ENCODE results near the gene TLE5. TPM values are rescaled to one million over a fixed set of nuclear protein-coding genes. Genes with fewer than 3 reads are reported as not detected.
A peak's percentile ranks its signal among the peaks of the same experiment; 100 is the strongest.

TLE5 gene
- total and polyA plus RNA-seq, 2 experiments from 2014 or later, result 130 to 154 TPM

DNA sequence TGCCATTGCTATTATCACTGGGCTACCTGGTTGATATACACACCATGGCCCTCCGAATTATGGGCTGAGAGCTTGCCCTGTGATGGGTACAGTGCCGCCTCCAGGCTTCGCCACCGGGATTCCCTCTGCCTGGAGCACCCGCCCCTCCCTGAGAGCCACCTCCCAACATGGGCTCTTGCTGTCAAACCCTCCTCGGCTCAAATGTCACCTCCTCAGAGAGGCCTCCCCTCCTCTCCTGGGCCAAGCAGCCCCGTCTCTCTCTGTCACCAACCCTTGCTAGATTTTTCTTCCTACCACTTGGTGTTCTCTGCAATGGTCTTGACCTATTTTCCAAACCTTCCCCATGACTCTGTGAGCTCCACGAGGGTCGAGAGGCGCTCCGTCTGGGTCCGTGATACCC lies 21.0 kb downstream of the TLE5 start:
- Histone ChIP-seq H3K4me3 (peak overlapping the region; percentile 63), H3K4me2 (peak overlapping the region; percentile 82), H4K20me1 (replicated peaks; ENCODE audit: insufficient read depth) (no peaks in the 10 kb centered on the region), H3K9me2 (ENCODE audit: insufficient read depth) (no peaks in the 10 kb centered on the region), H3K4me1 (ENCODE audit: insufficient read depth) (peaks cover 20% of the 10 kb centered on the region; the same call in 1 of the 2 replicates), H3F3A (replicated peaks; ENCODE audit: low read depth) (peaks cover 25% of the 10 kb centered on the region), H3K27me3 (ENCODE audit: insufficient read depth) (peaks cover 30% of the 10 kb centered on the region), H2AFZ (peak overlapping the region; percentile 87), H3K27ac (ENCODE audit: low read depth) (no peak overlapping the region), H3K79me2 (replicated peaks; ENCODE audit: insufficient read depth) (no peaks in the 10 kb centered on the region), H3K36me3 (ENCODE audit: insufficient read depth) (no peaks in the 10 kb centered on the region)
- Mint-ChIP-seq H3K27me3 (ENCODE audit: insufficient read depth, low read depth, poor library complexity) (peaks cover 24% of the 10 kb centered on the region), H3K9me3 (no peaks in the 10 kb centered on the region; the same call in 2 of the 3 replicates), H3K4me1 (peaks cover 31% of the 10 kb centered on the region), H3K4me3 (peak overlapping the region; percentile 56), H3K36me3 (ENCODE audit: low read depth) (no peaks in the 10 kb centered on the region), H3K27ac (no peak overlapping the region)
- peak; percentile 19 for ATAC-seq
- TF ChIP-seq ZNF331 (CRISPR knock-in tag; IDR thresholded peaks at IDR 0.05; ENCODE audit: low read depth) (no peak), EZH2phosphoT487 (IDR thresholded peaks at IDR 0.05; ENCODE audit: unreplicated experiment) (no peak), ZNF114 (CRISPR knock-in tag; IDR thresholded peaks at IDR 0.05) (no peak), JUNB (IDR thresholded peaks at IDR 0.05; ENCODE audit: unreplicated experiment) (no peak), EZH2 (IDR thresholded peaks at IDR 0.05; ENCODE audit: low read depth, unreplicated experiment) (no peak), NANOG (IDR thresholded peaks at IDR 0.05; ENCODE audit: borderline replicate concordance) (no peak), POLR2AphosphoS5 (IDR thresholded peaks at IDR 0.05; ENCODE audit: low read depth) (no peak), STAT1 (IDR thresholded peaks at IDR 0.05; ENCODE audit: unreplicated experiment) (no peak), CREB1 (CRISPR knock-in tag; IDR thresholded peaks at IDR 0.05; ENCODE audit: low read depth) (no peak)
- TF ChIP-seq, protein P1, sequence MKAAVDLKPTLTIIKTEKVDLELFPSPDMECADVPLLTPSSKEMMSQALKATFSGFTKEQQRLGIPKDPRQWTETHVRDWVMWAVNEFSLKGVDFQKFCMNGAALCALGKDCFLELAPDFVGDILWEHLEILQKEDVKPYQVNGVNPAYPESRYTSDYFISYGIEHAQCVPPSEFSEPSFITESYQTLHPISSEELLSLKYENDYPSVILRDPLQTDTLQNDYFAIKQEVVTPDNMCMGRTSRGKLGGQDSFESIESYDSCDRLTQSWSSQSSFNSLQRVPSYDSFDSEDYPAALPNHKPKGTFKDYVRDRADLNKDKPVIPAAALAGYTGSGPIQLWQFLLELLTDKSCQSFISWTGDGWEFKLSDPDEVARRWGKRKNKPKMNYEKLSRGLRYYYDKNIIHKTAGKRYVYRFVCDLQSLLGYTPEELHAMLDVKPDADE (IDR thresholded peaks at IDR 0.05), result no peak
- TF ChIP-seq, protein P2, sequence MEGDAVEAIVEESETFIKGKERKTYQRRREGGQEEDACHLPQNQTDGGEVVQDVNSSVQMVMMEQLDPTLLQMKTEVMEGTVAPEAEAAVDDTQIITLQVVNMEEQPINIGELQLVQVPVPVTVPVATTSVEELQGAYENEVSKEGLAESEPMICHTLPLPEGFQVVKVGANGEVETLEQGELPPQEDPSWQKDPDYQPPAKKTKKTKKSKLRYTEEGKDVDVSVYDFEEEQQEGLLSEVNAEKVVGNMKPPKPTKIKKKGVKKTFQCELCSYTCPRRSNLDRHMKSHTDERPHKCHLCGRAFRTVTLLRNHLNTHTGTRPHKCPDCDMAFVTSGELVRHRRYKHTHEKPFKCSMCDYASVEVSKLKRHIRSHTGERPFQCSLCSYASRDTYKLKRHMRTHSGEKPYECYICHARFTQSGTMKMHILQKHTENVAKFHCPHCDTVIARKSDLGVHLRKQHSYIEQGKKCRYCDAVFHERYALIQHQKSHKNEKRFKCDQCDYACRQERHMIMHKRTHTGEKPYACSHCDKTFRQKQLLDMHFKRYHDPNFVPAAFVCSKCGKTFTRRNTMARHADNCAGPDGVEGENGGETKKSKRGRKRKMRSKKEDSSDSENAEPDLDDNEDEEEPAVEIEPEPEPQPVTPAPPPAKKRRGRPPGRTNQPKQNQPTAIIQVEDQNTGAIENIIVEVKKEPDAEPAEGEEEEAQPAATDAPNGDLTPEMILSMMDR (conservative IDR thresholded peaks at IDR 0.05; ENCODE audit: low read depth in 2 of 2), result no peak
- TF ChIP-seq, protein P3, sequence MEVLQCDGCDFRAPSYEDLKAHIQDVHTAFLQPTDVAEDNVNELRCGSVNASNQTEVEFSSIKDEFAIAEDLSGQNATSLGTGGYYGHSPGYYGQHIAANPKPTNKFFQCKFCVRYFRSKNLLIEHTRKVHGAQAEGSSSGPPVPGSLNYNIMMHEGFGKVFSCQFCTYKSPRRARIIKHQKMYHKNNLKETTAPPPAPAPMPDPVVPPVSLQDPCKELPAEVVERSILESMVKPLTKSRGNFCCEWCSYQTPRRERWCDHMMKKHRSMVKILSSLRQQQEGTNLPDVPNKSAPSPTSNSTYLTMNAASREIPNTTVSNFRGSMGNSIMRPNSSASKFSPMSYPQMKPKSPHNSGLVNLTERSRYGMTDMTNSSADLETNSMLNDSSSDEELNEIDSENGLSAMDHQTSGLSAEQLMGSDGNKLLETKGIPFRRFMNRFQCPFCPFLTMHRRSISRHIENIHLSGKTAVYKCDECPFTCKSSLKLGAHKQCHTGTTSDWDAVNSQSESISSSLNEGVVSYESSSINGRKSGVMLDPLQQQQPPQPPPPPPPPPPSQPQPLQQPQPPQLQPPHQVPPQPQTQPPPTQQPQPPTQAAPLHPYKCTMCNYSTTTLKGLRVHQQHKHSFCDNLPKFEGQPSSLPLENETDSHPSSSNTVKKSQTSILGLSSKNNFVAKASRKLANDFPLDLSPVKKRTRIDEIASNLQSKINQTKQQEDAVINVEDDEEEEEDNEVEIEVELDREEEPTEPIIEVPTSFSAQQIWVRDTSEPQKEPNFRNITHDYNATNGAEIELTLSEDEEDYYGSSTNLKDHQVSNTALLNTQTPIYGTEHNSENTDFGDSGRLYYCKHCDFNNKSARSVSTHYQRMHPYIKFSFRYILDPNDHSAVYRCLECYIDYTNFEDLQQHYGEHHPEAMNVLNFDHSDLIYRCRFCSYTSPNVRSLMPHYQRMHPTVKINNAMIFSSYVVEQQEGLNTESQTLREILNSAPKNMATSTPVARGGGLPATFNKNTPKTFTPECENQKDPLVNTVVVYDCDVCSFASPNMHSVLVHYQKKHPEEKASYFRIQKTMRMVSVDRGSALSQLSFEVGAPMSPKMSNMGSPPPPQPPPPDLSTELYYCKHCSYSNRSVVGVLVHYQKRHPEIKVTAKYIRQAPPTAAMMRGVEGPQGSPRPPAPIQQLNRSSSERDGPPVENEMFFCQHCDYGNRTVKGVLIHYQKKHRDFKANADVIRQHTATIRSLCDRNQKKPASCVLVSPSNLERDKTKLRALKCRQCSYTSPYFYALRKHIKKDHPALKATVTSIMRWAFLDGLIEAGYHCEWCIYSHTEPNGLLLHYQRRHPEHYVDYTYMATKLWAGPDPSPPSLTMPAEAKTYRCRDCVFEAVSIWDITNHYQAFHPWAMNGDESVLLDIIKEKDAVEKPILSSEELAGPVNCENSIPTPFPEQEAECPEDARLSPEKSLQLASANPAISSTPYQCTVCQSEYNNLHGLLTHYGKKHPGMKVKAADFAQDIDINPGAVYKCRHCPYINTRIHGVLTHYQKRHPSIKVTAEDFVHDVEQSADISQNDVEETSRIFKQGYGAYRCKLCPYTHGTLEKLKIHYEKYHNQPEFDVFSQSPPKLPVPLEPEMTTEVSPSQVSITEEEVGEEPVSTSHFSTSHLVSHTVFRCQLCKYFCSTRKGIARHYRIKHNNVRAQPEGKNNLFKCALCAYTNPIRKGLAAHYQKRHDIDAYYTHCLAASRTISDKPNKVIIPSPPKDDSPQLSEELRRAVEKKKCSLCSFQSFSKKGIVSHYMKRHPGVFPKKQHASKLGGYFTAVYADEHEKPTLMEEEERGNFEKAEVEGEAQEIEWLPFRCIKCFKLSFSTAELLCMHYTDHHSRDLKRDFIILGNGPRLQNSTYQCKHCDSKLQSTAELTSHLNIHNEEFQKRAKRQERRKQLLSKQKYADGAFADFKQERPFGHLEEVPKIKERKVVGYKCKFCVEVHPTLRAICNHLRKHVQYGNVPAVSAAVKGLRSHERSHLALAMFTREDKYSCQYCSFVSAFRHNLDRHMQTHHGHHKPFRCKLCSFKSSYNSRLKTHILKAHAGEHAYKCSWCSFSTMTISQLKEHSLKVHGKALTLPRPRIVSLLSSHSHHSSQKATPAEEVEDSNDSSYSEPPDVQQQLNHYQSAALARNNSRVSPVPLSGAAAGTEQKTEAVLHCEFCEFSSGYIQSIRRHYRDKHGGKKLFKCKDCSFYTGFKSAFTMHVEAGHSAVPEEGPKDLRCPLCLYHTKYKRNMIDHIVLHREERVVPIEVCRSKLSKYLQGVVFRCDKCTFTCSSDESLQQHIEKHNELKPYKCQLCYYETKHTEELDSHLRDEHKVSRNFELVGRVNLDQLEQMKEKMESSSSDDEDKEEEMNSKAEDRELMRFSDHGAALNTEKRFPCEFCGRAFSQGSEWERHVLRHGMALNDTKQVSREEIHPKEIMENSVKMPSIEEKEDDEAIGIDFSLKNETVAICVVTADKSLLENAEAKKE (CRISPR knock-in tag; IDR thresholded peaks at IDR 0.05), result no peak
- TF ChIP-seq, protein P4, sequence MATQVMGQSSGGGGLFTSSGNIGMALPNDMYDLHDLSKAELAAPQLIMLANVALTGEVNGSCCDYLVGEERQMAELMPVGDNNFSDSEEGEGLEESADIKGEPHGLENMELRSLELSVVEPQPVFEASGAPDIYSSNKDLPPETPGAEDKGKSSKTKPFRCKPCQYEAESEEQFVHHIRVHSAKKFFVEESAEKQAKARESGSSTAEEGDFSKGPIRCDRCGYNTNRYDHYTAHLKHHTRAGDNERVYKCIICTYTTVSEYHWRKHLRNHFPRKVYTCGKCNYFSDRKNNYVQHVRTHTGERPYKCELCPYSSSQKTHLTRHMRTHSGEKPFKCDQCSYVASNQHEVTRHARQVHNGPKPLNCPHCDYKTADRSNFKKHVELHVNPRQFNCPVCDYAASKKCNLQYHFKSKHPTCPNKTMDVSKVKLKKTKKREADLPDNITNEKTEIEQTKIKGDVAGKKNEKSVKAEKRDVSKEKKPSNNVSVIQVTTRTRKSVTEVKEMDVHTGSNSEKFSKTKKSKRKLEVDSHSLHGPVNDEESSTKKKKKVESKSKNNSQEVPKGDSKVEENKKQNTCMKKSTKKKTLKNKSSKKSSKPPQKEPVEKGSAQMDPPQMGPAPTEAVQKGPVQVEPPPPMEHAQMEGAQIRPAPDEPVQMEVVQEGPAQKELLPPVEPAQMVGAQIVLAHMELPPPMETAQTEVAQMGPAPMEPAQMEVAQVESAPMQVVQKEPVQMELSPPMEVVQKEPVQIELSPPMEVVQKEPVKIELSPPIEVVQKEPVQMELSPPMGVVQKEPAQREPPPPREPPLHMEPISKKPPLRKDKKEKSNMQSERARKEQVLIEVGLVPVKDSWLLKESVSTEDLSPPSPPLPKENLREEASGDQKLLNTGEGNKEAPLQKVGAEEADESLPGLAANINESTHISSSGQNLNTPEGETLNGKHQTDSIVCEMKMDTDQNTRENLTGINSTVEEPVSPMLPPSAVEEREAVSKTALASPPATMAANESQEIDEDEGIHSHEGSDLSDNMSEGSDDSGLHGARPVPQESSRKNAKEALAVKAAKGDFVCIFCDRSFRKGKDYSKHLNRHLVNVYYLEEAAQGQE (IDR thresholded peaks at IDR 0.05; ENCODE audit: unreplicated experiment), result no peak
- peak; percentile 55 for DNase-seq (ENCODE audit: low spot score)

Data from GM23338 (cell line).